ENCODE data around the gene LMLN.
"Not testable (repeated sequence)": the region's sequence is repeated elsewhere in the genome, so short reads cannot be mapped to it uniquely, and the experiment has no call there.

GRCh38 chr3:197927578-197927977, 32.4 kb upstream of the LMLN start:
- not testable (repeated sequence) for TF ChIP-seq CTCF (IDR thresholded peaks at IDR 0.05; ENCODE audit: low read depth, low read length); POLR2A (IDR thresholded peaks at IDR 0.05; ENCODE audit: extremely low read depth, insufficient read length); MYC (IDR thresholded peaks at IDR 0.05; ENCODE audit: low read depth, low read length)

Data from NB4 (cell line).